Neural cell (in vitro differentiated cells): Measurements from ENCODE around the gene POLR3E. TPM values are rescaled to one million over a fixed set of nuclear protein-coding genes. Genes with fewer than 3 reads are reported as not detected.

Experiments used
- H2AFZ ChIP-seq: fragments of 200-600, 300-800 bp; sonication (generic), shearing (Covaris generic); 2 replicates; pipeline ENCODE4 v1.6.0; 2014; ENCODE audit warnings: low read depth, mild to moderate bottlenecking, antibody characterized with exemption, low read length, moderate library complexity
- H3F3A ChIP-seq: fragments of 200-600 bp; shearing (Covaris generic); 2 replicates; pipeline ENCODE4 v1.6.1; 2016; ENCODE audit warnings: mild to moderate bottlenecking, moderate library complexity, mixed read lengths, antibody characterized with exemption, low read length; ENCODE audit not compliant: insufficient read depth, poor library complexity, severe bottlenecking
- H3K27ac ChIP-seq: fragments of 200-600, 300-800 bp; sonication (generic), shearing (Covaris generic); 2 replicates; pipeline ENCODE4 v1.5.1; 2014; ENCODE audit warnings: mild to moderate bottlenecking, low read length, moderate library complexity
- H3K27me3 ChIP-seq: fragments of 300-800, 200-600 bp; sonication (generic), shearing (Covaris generic); 2 replicates; pipeline ENCODE4 v1.6.0; 2014; ENCODE audit warnings: mild to moderate bottlenecking, low read depth, low read length, moderate library complexity; ENCODE audit not compliant: insufficient read depth
- H3K36me3 ChIP-seq: fragments of 300-800, 200-600 bp; sonication (generic), shearing (Covaris generic); 2 replicates; pipeline ENCODE4 v1.5.1; 2014; ENCODE audit warnings: mild to moderate bottlenecking, antibody characterized with exemption, low read length, moderate library complexity; ENCODE audit not compliant: insufficient read depth
- H3K4me2 ChIP-seq: fragments of 300-800, 200-600 bp; sonication (generic), shearing (Covaris generic); 2 replicates; pipeline ENCODE4 v1.6.0; 2014; ENCODE audit warnings: mild to moderate bottlenecking, low read length
- H3K4me3 ChIP-seq: fragments of 300-800, 200-600 bp; sonication (generic), shearing (Covaris generic); 2 replicates; pipeline ENCODE4 v1.5.1; 2014; ENCODE audit warnings: mild to moderate bottlenecking, low read length, moderate library complexity
- H3K79me2 ChIP-seq: fragments of 200-600 bp; shearing (Covaris generic); replicated peaks from 2 replicates; pipeline ENCODE4 v1.6.0; 2014; ENCODE audit warnings: mild to moderate bottlenecking, low read length, moderate library complexity; ENCODE audit not compliant: insufficient read depth
- H3K9ac ChIP-seq: fragments of 300-800, 200-600 bp; sonication (generic), shearing (Covaris generic); 2 replicates; pipeline ENCODE4 v1.6.1; 2016; ENCODE audit warnings: mild to moderate bottlenecking, low read length, mixed read lengths
- H3K9me2 ChIP-seq: fragments of 200-600 bp; shearing (Covaris generic); 2 replicates; pipeline ENCODE4 v1.6.1; 2016; ENCODE audit warnings: mild to moderate bottlenecking, low read length, mixed read lengths; ENCODE audit not compliant: insufficient read depth
- H3K9me3 ChIP-seq: fragments of 200-600, 300-800 bp; sonication (generic), shearing (Covaris generic); 2 replicates; pipeline ENCODE4 v1.6.1; 2016; ENCODE audit warnings: mild to moderate bottlenecking, mixed run types, low read length, moderate library complexity, mixed read lengths
- H4K20me1 ChIP-seq: fragments of 200-600 bp; shearing (Covaris generic); 2 replicates; pipeline ENCODE4 v1.6.1; 2016; ENCODE audit warnings: mild to moderate bottlenecking, mixed run types; ENCODE audit not compliant: insufficient read depth
- CTCF ChIP-seq: fragments of 450-650 bp; IDR thresholded peaks from 2 replicates; pipeline ENCODE4 v1.5.1; 2014; ENCODE audit warnings: antibody characterized with exemption, mild to moderate bottlenecking, moderate library complexity; ENCODE audit not compliant: poor library complexity, severe bottlenecking
- EP300 ChIP-seq: fragments of 450-650 bp; conservative IDR thresholded peaks from 2 replicates; pipeline ENCODE4 v1.6.1; 2014; ENCODE audit warnings: antibody characterized with exemption, mild to moderate bottlenecking, moderate library complexity; ENCODE audit not compliant: poor library complexity, severe bottlenecking
- EZH2 ChIP-seq: fragments of 200-600, 300-800 bp; shearing (Covaris generic), sonication (generic); IDR thresholded peaks from 2 replicates; pipeline ENCODE4 v1.6.1; 2014; ENCODE audit warnings: antibody characterized with exemption, low read length, borderline replicate concordance, mild to moderate bottlenecking; ENCODE audit not compliant: insufficient read depth, poor library complexity, severe bottlenecking
- MXI1 ChIP-seq: fragments of 450-650 bp; conservative IDR thresholded peaks from 2 replicates; pipeline ENCODE4 v1.6.1; 2014; ENCODE audit warnings: antibody characterized with exemption, mild to moderate bottlenecking; ENCODE audit not compliant: poor library complexity, severe bottlenecking
- POLR2AphosphoS5 ChIP-seq: IDR thresholded peaks from 2 replicates; pipeline ENCODE4 v1.6.1; 2012
- RAD21 ChIP-seq: fragments of 450-650 bp; conservative IDR thresholded peaks from 2 replicates; pipeline ENCODE4 v1.6.1; 2014; ENCODE audit warnings: antibody characterized with exemption, mild to moderate bottlenecking, moderate library complexity
- REST ChIP-seq: IDR thresholded peaks from 2 replicates; pipeline ENCODE4 v1.6.1; 2012; ENCODE audit warnings: borderline replicate concordance
- SMC3 ChIP-seq: fragments of 450-650 bp; conservative IDR thresholded peaks from 2 replicates; pipeline ENCODE4 v1.6.1; 2014; ENCODE audit warnings: antibody characterized with exemption, mild to moderate bottlenecking, moderate library complexity; ENCODE audit not compliant: poor library complexity
- TAF1 ChIP-seq: IDR thresholded peaks from 2 replicates; pipeline ENCODE4 v1.6.1; 2012; ENCODE audit warnings: low read depth
- polyA plus RNA-seq: library from polyadenylated mRNA; depleted of rRNA; stranded (reverse); fragments of >200 nt; gene quantifications from 2 replicates; pipeline ENCODE4 v1.2.3, GENCODE V29; 2014

POLR3E gene
- polyA plus RNA-seq, 1 donor from 2014 or later = 47.4 TPM

- no peaks in the 10 kb centered on the region for H3K9me2 ChIP-seq
- H3K36me3 ChIP-seq = no peaks in the 10 kb centered on the region
- H3K27me3 ChIP-seq = peaks cover 7% of the 10 kb centered on the region
- H3K27ac ChIP-seq = no peak overlapping the region
- no peak overlapping the region for H3K4me3 ChIP-seq
- TF ChIP-seq RAD21 (no peak), CTCF (no peak), EZH2 (no peak), EP300 (no peak), POLR2AphosphoS5 (no peak), SMC3 (no peak), MXI1 (no peak), REST (no peak), TAF1 (no peak)
- H3K79me2 ChIP-seq = no peaks in the 10 kb centered on the region
- H3K9ac ChIP-seq = no peak overlapping the region
- H3K4me2 ChIP-seq = no peak overlapping the region
- no peak overlapping the region for H2AFZ ChIP-seq
- H3F3A ChIP-seq = no peaks in the 10 kb centered on the region
- no peaks in the 10 kb centered on the region for H3K9me3 ChIP-seq
- H4K20me1 ChIP-seq = no peaks in the 10 kb centered on the region
Observed at GRCh38 chr16:22380529-22380928, 83.3 kb downstream of the POLR3E start.

- H3K27me3 ChIP-seq = peaks cover 3% of the 10 kb centered on the region
- H3K36me3 ChIP-seq = no peaks in the 10 kb centered on the region
- no peaks in the 10 kb centered on the region for H3F3A ChIP-seq
- H4K20me1 ChIP-seq = no peaks in the 10 kb centered on the region
- H3K9me3 ChIP-seq = no peaks in the 10 kb centered on the region
- H3K4me2 ChIP-seq = no peak overlapping the region
- H3K79me2 ChIP-seq = no peaks in the 10 kb centered on the region
- H3K4me3 ChIP-seq = no peak overlapping the region
- no peak overlapping the region for H2AFZ ChIP-seq
- no peaks in the 10 kb centered on the region for H3K9me2 ChIP-seq
- H3K27ac ChIP-seq = no peak overlapping the region
- H3K9ac ChIP-seq = no peak overlapping the region
- no peak for TF ChIP-seq RAD21
- no peak for TF ChIP-seq TAF1
- TF ChIP-seq SMC3 = no peak
- TF ChIP-seq POLR2AphosphoS5 = no peak
- no peak for TF ChIP-seq EP300
- no peak for TF ChIP-seq MXI1
- no peak for TF ChIP-seq CTCF
- TF ChIP-seq REST = no peak
- no peak for TF ChIP-seq EZH2
Observed at GRCh38 chr16:22381392-22381791, 84.2 kb downstream of the POLR3E start.
